HL-60 (cell line): Measurements from ENCODE around the gene YY1.
"Not testable (repeated sequence)": the region's sequence is repeated elsewhere in the genome, so short reads cannot be mapped to it uniquely, and the experiment has no call there.

Experiments
- CTCF ChIP-seq: IDR thresholded peaks from one replicate; pipeline ENCODE4 v1.5.1; 2011; ENCODE audit warnings: low read length, control low read depth, inconsistent platforms; ENCODE audit not compliant: insufficient read depth
- GABPA ChIP-seq: IDR thresholded peaks from 2 replicates; pipeline ENCODE4 v1.6.1; 2012; ENCODE audit warnings: low read depth
- POLR2AphosphoS5 ChIP-seq: IDR thresholded peaks from 2 replicates; pipeline ENCODE4 v1.6.1; 2012; ENCODE audit warnings: low read depth
- REST ChIP-seq: IDR thresholded peaks from 2 replicates; pipeline ENCODE4 v1.6.1; 2012; ENCODE audit warnings: low read depth; ENCODE audit not compliant: insufficient replicate concordance
- SPI1 ChIP-seq: IDR thresholded peaks from 2 replicates; pipeline ENCODE4 v1.6.1; 2012; ENCODE audit warnings: low read depth, mild to moderate bottlenecking, borderline replicate concordance

- not testable (repeated sequence) for TF ChIP-seq POLR2AphosphoS5, CTCF, SPI1, REST, GABPA
These were observed 57.8 kb downstream of the YY1 start for GRCh38 chr14:100296729-100297128.
